Measurements from ENCODE around the gene MSI1. TPM values are rescaled to one million over a fixed set of nuclear protein-coding genes. Genes with fewer than 3 reads are reported as not detected.
A peak's percentile ranks its signal among the peaks of the same experiment; 100 is the strongest.

Gene MSI1
- total and polyA plus RNA-seq, 12 donors, result 1.1 to 9.6 (median 5.5) TPM

DNA sequence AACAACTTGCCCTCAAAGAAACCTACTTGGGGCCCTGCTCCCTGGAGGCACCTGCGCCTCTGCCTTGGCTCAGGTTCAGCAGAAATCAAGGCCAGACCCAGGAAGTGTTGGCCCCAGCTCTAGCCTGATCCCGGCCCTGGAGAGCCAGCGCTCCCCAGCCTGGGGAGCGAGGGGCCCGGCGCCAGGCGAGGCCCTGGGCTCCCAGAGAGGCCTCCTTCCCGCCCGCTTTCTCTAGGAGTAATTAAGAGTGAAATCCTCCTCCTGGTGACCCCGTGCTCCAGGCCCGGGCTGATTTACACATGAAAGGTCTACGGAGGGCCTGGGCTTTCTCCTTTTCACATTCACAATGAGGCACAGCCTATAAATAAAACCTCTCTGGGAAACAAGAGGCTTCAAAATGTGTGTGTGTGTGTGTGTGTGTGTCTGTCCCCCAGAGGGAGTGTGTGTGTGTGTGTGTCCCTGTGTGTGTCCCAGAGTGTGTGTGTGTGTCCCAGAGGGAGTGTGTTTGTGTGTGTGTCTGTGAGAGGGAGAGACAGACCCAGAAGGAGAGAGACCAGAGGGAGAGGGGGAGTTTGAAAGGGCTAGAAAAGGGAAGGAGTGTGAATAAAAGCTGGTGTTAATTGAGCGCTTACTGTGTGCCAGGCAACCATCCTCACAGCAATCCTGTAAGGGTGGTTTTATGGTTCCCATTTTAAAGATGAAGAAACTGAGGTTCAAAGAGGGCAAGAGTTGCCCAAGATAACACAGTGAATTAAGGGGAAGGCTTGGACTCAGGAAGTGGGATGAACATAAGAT is 45.1 kb upstream of the MSI1 start:
- intact Hi-C loops (cut with DNase I), result loop anchor here in 1 of 10 donors (10.0 kb wide), 1 partner anchor 49 kb away; the partner anchor contains the start of gene MSI1
- TF ChIP-seq, protein P1, sequence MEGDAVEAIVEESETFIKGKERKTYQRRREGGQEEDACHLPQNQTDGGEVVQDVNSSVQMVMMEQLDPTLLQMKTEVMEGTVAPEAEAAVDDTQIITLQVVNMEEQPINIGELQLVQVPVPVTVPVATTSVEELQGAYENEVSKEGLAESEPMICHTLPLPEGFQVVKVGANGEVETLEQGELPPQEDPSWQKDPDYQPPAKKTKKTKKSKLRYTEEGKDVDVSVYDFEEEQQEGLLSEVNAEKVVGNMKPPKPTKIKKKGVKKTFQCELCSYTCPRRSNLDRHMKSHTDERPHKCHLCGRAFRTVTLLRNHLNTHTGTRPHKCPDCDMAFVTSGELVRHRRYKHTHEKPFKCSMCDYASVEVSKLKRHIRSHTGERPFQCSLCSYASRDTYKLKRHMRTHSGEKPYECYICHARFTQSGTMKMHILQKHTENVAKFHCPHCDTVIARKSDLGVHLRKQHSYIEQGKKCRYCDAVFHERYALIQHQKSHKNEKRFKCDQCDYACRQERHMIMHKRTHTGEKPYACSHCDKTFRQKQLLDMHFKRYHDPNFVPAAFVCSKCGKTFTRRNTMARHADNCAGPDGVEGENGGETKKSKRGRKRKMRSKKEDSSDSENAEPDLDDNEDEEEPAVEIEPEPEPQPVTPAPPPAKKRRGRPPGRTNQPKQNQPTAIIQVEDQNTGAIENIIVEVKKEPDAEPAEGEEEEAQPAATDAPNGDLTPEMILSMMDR (IDR thresholded peaks at IDR 0.05), result no peak
- Histone ChIP-seq H3K4me1 (peaks cover 0 to 9% (median 0%) of the 10 kb centered on the region in 9 donors), H3K9me3 (no peaks in the 10 kb centered on the region), H3K4me3 (no peak overlapping the region), H3K27ac (peak overlapping the region; percentile 63 to 88 (median 79)), H3K36me3 (no peaks in the 10 kb centered on the region), H3K27me3 (peaks cover 0 to 4% (median 0%) of the 10 kb centered on the region in 7 donors)
- WGBS, 2 donors, result 24 to 27% methylated on average over 13 of the region's 13 CpGs
- ATAC-seq (peak; percentile 34 to 93 (median 88)), DNase-seq (peak; percentile 13 to 37)

DNA sequence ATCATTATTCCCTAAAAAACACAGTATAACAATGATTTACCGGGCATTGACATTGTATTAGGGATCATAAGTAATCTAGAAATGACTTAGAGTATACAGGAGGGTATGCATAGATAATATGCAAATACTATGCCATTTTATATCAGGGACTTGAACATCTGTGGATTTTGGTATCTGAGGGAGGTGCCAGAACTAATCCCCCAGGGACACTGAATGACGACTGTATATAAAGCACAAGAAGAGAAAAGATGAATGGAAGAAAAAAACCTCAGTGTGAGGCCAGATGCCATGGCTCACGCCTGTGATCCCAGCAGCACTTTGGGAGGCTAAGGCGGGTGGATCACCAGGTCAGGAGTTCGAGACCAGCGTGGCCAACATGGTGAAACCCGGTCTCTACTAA is 43.5 kb upstream of the MSI1 start:
- intact Hi-C loops (cut with DNase I), result loop anchor here in 1 of 10 donors (10.0 kb wide), 1 partner anchor 48 kb away; the partner anchor contains the start of gene MSI1
- peaks cover 0 to 9% (median 0%) of the 10 kb centered on the region in 9 donors for H3K4me1 ChIP-seq
- H3K27ac ChIP-seq, result no peak overlapping the region
- DNase-seq, result no peak
- H3K36me3 ChIP-seq, result no peaks in the 10 kb centered on the region
- H3K9me3 ChIP-seq, result no peaks in the 10 kb centered on the region
- 76 to 81% methylated on average over 7 of the region's 7 CpGs for WGBS, 2 donors
- ATAC-seq, result no peak
- TF ChIP-seq, protein P1 (IDR thresholded peaks at IDR 0.05), result no peak
- peaks cover 0 to 4% (median 0%) of the 10 kb centered on the region in 7 donors for H3K27me3 ChIP-seq
- H3K4me3 ChIP-seq, result no peak overlapping the region

DNA sequence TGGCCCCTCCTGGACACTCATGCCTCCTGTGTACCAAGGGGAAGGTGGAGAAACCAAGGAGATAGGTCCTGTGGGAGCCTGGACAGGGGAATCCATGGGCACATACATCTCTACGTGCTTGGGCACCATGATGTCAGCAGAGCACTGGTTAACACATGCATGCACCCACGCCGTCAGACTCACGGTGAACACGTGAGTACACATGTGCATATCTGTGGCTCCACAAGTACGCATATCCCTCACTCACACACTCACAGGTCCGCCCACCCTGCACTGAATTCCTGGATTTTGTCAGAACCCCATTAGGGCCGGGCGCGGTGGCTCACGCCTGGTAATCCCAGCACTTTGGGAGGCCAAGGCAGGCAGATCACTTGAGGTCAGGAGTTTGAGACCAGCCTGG is 39.8 kb upstream of the MSI1 start:
- TF ChIP-seq, protein P1 (IDR thresholded peaks at IDR 0.05), result no peak
- Histone ChIP-seq H3K27ac (no peak overlapping the region), H3K4me1 (peaks cover 0 to 6% (median 0%) of the 10 kb centered on the region in 9 donors), H3K36me3 (no peaks in the 10 kb centered on the region), H3K4me3 (no peak overlapping the region), H3K9me3 (no peaks in the 10 kb centered on the region), H3K27me3 (peaks cover 0 to 1% (median 0%) of the 10 kb centered on the region in 7 donors)
- whole genome bisulfite sequencing, 2 donors, result 93 to 96% methylated on average over 11 of the region's 11 CpGs
- intact Hi-C loops (cut with DNase I), result no loop called here
- ATAC-seq (peak in 1 of 8 donors; percentile 13), DNase-seq (no peak)

DNA sequence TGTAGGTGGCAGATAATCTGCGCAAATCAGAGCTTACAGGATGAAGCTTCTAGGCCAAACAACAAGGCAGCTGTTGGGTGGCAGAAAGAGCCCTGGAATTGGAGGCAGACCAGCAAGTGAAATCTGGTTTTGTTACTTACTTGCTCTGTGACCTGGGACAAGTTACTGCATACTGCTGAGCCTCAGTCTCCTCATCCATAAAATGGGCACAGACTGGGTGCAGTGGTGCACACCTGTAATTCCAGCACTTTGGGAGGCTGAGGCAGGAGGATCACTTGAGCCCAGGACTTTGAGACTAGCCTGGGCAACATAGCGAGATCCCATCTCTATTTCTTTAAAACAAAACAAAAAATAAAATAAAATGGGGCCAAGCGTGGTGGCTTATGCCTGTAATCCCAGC is 37.6 kb upstream of the MSI1 start:
- H3K4me1 ChIP-seq, result peaks cover 0 to 6% (median 0%) of the 10 kb centered on the region in 9 donors
- DNase-seq, result no peak
- H3K4me3 ChIP-seq, result no peak overlapping the region
- H3K27ac ChIP-seq, result no peak overlapping the region
- WGBS, 2 donors, result 96 to 98% methylated on average over 3 of the region's 3 CpGs
- intact Hi-C loops (cut with DNase I), result no loop called here
- no peak for ATAC-seq
- no peaks in the 10 kb centered on the region for H3K27me3 ChIP-seq
- no peaks in the 10 kb centered on the region for H3K9me3 ChIP-seq
- H3K36me3 ChIP-seq, result no peaks in the 10 kb centered on the region
- TF ChIP-seq, protein P1 (IDR thresholded peaks at IDR 0.05), result no peak
